NCI-H226 (cell line): ENCODE data around the gene TREM1.
"Not testable (repeated sequence)": the region's sequence is repeated elsewhere in the genome, so short reads cannot be mapped to it uniquely, and the experiment has no call there.

Experiments
- DNase-seq: peaks from one replicate; pipeline ENCODE4 v3.0.0-alpha.2; 2015

The TREM1 gene

DNA sequence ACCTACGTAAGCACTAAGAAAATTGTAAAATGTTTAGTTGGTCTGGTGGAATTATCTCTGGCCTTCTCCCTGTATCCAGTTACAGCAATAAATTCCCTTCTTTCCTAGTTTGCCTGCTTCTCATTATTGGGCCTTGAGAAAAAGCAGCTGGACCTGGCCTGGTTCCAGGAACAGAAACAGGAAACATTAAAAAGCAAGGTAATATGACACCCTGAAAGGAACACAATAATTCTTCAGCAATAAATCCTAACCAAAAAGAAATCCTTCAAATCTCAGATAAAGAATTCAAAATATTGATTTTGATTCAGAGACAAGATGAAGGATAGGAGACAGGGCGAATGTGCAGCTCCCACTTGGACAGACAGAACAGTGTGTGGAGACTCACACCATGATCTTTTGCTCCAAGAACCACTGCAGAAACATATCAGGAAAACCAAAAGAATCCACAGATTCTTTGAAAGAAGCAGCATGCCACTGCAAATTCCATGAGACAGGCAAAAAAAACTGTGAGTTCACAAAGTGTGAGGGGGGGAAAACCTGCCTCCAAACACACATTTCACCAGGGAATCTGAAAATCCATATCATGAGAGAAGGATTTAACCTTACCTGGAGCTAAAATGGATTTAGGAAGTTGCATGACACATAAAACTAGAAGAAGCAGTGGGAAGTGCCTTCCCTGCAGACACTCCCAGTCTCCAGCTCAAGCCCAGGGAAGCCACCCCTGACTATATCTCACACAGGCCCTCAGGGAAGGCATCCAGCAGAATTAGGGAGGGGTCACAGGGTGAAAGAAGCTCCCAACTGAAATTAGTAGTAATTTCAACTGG, 28.9 kb downstream of the TREM1 start:
- DNase-seq, result no peak

DNA sequence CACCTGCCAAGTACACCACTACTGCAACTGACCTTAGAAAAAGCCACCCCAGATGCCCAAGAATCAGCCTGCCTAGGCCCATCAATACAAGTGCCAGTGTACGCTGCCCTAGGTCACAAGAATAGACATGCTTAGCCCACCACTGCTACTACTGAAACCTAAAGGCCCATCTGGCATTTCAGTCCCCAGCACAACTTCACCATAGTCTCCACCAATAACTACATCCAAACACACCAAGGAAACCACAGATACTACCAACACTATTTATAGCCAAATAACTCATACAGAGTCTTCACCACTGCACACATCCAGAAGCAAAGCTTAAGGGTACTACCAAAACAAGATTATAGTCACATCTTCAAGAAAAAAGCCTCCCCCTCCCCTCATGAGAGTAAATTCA, 30.1 kb downstream of the TREM1 start:
- no peak for DNase-seq

DNA sequence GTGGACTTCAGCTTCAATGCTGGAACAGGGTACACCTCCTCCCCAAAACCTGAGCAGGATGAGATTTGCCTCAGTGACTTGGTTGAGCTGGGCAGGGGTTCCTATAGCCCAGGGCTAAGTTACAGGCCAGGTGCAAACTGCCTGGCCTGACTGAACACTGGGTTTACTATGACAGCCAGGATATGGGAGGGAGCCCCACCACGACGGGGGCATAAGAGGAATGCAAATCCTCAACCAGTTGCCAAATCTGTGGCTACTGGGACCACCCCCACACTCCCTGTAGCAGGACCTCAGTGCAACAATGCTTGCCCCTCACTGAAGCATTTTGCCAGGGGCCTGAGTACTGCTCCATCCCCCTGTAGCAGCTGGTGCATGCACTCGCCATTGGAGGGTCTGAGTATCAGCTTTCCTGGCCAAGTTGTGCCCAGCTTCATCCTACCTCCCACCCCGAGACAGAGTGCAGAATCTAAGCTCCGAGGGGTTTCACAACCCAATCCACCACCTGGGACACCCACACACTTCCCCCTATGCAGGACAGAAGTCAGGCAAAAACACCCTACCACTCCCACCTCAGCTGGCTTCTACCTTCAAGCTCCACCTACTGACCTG, 30.7 kb downstream of the TREM1 start:
- no peak for DNase-seq

DNA sequence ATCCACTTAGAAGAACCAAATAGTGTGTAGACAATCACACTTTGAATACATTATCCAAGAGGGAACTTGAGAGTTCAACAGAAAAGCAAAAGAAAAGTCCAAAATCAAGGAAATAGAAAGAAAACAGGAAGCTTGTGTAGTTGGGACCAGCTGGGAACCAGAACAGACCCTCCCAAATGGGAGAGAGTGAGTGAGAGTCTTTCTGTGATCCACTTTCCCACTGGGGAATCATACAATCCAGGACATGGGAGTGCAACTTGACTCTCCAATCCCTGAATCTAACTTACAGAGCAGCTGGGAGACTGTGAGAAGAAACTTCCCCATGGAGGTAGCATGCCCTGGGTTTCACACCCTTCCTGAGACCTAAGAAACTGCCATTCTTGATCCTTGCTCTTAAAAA, 31.4 kb downstream of the TREM1 start:
- no peak for DNase-seq

DNA sequence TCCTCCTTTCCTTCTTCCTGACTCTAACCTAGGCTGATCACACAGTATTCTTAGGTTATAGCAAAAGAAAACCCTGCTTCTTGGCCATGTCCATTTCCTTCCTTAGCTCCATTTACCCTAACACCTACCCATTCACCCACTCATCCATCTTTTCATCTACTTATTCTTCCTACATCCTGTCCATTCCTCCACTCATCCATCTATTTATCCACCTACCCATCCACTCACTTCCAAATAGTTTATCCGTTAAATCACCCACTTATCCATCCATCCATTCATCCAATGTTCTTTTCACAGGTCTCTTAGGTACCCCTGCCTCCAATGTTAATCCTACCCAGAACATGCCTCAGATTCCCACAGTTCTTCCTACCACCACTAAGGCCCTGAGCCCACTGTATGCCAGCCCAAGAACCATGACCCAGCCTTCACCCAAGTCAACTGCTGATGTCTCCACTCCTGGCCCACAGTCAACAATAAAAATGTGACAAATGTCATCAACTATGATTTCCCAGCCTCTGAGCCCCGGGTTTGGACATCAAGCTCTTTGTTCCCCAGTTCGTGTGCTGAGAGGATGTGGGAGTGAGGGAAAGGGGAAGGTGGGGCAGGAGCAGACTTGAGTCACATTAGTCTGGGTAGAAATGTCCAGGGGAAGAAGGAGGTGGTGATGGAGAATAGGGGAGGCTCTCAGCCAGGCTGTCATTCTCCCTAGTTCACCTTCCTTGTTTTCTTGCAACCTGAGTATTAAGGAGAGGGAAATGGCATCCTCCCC, 33.9 kb downstream of the TREM1 start:
- DNase-seq, result no peak

DNA sequence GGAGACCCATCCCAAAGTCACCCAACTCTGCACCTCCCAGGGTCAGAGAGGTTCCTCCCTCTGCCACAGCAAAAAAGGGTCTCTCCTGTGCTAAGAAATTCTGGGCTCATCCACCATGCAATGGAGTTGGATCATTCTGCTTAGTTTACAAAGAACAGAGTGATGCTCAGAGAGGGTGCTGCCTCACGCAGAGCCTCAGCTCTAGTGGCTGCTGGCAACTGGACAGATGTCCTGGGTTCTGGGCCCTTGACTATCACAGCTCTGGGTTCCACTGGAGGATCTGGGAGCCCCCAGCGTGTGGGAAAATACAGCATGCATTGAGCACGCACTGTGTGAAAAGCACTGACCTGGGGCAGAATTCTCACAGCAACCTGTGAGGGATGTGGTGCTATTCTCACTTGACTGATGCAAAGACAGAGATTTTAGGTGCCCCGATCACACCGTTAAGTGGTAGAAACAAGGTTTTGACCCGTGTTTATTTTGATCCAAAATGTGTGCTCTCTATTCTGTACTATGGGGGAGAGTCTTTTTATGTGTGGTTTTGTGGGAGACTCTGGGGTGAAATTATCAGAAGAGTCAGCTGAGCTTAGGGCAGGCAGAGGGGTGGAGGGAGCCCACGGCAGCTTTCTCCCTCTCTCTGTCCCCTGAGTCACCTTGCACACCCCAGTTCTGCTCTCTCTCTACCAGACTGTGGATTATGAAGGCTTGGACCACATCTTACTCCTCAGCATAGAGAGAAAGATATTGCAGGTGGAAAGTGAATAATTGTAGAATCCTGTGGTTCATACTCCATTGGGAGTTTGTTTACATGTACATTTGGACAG, 38.4 kb downstream of the TREM1 start:
- no peak for DNase-seq

DNA sequence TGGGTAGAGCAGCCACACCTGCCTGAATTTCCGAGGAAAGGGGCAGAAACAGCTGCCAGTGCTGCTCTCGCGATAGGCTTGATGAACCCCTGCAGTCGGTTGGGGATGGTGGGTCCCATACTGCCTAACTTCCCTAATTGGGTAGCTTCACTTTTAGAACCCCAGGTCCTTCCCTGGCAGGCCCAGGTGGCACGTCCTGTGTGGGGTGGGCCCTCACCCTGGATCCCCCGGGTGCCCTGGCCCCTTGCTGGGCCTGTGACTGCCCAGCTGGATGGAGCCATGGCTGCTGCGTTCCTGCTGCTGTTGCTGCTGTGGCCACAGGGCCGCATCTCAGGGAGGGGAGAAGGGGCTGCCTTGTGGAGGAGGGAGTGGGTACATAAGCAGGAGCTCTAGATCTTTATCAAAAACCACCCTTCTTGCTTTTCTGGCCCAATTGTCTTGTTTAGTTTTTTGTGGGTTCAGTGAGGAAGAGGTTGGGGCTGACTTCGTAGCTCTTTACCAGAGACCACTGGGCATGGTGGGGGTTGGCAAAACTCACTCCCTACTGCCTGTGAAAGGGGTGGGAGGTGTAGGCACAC, 39.1 kb downstream of the TREM1 start:
- no peak for DNase-seq

DNA sequence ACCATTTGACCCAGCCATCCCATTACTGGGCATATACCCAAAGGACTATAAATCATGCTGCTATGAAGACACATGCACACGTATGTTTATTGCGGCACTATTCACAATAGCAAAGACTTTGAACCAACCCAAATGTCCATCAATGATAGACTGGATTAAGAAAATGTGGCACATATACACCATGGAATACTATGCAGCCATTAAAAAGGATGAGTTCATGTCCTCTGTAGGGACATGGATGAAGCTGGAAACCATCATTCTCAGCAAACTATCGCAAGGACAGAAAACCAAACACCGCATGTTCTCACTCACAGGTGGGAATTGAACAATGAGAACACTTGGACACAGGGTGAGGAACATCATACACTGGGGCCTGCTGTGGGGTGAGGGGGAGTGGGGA, 40.0 kb downstream of the TREM1 start:
- DNase-seq, result not testable (repeated sequence)

DNA sequence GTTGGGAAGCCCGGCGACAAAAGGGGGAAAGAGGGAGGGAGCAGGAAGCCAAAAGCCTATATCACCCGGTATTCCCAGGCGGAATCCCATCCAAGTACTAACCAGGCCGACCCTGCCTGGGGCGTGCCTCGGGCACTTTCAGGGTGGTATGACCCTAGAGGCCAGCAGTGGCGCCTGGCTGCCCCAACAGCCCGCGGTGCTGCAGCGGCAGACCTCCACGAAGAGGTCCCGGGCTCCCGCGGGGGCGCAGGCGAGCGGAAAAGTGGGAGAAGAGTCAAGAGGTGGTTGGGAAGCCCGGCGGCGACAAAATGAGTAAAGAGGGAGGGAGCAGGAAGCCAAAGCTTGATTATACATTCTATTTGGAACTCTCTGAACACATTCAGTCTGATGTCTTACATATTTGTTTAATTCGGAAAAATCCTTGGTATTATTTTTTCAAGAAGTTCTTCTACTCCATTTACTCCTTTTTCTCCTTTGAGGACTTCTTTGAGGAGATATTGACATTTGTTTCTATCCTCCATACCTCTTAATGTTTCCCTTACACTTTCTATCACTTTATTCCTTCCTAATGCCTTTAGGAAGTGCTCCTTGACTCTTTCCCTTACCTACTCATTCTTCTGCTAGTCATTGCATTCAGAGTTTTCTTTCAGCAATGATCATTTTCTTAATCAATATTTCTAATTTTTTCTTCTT, 46.9 kb downstream of the TREM1 start:
- DNase-seq, result no peak

DNA sequence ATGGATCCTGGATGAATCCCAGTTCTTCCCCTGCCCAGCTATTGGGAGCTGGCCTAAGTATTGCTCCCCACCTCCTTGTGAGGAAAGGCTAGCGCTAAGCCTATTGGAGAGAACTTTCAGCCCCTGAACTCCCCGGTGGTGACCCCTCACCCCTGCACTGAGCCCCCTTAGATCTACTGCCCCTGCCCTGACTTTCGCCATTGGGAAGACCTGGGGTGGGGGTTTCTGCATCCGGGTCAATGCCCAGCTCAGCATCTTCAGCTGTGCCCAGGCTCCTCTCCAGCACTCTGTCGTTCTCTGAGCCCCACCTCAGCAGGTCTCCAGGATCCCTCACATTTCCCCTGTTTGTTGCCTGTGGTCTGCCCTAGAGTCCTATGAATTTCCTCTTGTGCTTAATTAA, 49.4 kb downstream of the TREM1 start:
- no peak for DNase-seq

DNA sequence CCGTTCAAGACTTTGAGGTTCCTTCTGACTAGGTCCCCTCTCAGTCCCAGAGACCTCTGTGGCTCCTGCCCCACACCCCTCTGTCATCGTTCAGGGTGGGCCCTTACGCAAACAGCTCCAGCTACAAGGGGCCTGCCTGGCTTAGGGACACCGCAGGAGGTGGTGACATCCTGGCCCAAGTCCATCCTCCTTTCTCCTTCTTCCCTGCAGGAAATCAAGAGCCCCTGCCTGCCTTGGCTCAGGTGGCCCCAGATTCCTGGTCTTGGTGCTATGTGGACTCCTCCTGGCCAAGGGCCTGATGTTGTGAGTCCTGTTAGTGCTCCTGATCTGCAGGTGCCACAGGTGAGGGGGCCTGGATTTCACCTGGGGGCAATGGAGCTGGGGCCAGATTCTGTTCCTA, 50.2 kb downstream of the TREM1 start:
- DNase-seq, result no peak

DNA sequence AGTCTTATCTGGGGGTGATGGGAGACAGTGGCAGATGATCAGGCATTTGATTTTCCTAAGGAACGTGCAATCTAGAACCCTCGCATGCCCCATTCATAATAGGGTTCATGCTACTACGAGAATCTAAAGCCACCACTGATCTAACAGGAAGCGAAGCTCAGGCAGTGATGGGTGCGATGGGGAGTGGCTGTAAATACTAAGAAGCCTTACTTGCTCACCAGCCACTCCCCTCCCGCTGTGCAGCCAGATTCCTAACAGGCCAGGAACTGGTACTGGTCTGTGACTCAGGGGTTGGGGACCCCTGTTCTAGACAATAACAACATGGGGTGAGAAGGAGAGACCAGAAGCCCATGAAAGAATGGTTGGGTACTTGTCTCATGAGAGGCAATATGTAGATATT, 53.8 kb downstream of the TREM1 start:
- no peak for DNase-seq

DNA sequence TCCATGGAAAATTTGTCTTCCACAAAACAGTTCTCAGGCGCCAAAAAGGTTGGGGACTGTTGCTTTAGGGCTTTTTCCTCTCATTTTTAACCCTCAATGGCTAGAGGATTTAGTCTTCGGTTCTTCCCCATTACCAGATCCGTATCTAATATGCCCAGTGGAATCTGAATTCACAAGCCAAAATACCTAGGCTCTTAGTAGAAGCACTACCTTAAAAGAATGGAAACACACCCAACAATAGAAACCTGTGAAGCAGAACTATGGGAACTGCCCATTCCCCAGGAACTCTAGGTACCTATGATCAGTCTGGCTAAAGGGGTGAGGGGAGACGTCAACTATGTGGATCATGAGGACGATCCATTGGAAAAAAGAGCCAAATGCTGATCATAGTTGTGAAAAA, 55.2 kb downstream of the TREM1 start:
- DNase-seq, result no peak

DNA sequence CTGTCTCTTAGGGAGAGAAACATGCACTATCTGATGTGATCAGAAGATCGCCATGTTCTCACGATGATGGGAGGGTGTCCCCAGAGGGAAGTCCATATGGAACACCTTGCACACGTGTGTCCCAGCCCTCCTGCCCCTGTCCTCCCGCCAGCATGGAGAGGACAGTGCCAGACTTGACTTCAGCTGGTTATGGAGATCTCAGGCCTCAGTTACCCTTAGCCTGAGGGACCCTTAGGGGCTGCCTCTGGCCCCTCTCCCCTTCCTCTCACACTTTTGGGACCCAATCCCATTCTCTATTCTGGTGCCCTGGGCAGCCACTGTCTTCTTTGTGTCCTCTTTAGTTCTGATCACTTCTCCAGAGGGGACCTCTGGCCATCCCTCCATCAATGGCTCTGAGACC, 56.8 kb downstream of the TREM1 start:
- DNase-seq, result no peak

DNA sequence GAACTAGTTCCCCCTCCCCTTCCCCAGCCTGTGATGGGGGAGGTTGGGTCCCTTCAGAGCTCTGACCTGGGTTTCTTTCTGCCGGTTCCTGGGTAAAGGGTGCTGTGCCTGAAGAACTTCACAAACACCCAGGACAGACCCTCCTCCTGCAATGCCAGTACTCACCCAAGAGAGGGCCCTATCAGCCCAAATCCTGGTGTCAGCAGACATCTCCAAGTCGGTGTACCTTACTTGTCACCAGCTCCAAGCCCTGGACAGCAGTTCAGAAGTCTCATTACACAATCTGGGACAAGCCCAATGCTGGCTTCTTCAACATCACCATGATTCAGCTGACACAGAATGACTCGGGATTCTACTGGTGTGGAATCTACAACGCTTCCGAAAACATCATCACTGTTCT, 57.9 kb downstream of the TREM1 start:
- DNase-seq, result no peak

DNA sequence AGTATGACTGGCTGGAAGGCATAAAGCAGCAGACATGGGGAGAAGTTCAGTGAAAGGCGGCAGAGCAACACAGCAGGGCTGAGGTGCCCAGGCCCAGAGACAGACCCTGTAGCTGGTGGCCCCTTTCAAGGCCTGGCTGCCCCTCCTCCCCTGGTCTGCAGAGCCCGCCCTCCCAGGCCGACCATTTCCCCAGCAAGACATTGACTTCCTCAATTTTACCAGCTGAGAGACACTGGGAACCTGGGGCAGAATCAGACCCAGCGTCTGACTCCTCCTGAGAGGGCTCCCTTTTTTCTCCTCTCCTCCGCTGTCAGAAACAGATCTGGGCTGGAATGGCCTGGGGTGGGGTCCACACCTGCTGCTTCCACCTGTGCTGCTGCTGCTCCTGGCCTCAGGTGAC, 58.4 kb downstream of the TREM1 start, which contains the start of gene TREML4:
TREML4 (plus strand) TSS at position 254 of the 400 bp plus-strand sequence; CDS start at position 333, 79 bp downstream.
- no peak for DNase-seq

DNA sequence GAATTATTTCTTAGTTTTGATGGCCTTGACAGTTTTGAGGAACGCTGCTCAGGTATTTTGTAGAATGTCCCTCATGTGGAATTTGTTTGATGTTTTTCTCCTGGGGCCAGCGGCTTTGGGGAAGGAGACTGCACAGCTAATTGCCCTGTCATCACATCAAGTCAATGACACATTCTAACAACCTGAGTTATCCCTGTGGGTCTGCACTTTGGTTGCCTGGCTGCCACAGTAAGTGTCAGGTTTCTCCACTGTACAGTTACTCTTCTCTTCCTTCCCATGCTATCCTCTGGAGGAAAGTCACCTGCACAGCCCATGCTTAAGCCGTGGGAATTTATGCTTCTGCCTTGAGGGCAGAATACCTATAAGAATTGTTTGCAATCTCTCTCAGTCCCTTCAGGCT, 59.7 kb downstream of the TREM1 start:
- DNase-seq, result no peak

DNA sequence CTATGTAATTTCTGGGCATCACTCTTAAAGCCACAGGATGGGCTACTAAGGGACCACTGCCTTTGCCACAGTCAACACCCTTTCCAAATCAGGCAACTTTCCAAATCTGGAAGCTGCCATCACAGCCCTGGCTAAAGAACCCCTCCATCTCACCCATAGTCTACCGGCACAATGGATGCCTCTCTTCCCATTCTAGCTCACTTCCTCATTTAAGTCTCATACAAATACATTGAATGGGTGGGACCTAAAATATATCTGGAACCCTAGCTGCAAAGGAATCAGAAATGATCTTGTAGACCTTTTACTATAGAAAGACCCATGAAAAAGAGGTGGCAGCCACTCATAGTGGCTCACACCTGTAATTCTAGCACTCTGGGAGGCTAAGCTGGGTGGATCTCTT, 61.7 kb downstream of the TREM1 start:
- no peak for DNase-seq
